SK-MEL-5 (cell line): ENCODE data around the gene C1orf210. TPM values are rescaled to one million over a fixed set of nuclear protein-coding genes. Genes with fewer than 3 reads are reported as not detected.

Experiments
- DNase-seq: peaks from one replicate; pipeline ENCODE4 v3.0.0-alpha.2; 2016; ENCODE audit warnings: low read depth, low spot score
- in situ Hi-C: cut with HindIII; loops from 2 replicates; pipeline ENCODE4 v1.10.0; 2016; ENCODE audit warnings: low sequenced_read_pairs, high pct_unique_total_duplicates, low pct_unique_long_range_greater_than_20kb
- total RNA-seq: library from RNA; depleted of rRNA; stranded (reverse); fragments of >200 nt; shearing (Covaris generic); gene quantifications from 2 replicates; pipeline ENCODE4 v1.2.3, GENCODE V29; 2014

C1orf210 gene
- total RNA-seq, 1 experiment from 2014 or later: not detected

GRCh38 chr1:43315481-43315880, 30.1 kb upstream of the C1orf210 start:
- in situ Hi-C loops: no loop called here
- DNase-seq: peak; percentile 28

GRCh38 chr1:43314233-43314632, 28.9 kb upstream of the C1orf210 start:
- in situ Hi-C loops: no loop called here
- DNase-seq: no peak

GRCh38 chr1:43313771-43314170, 28.4 kb upstream of the C1orf210 start:
- in situ Hi-C loops: no loop called here

GRCh38 chr1:43312663-43313515, 27.5 kb upstream of the C1orf210 start:
- in situ Hi-C loops: no loop called here
- DNase-seq: no peak

More at GRCh38 chr1:43313771-43314170, 28.4 kb upstream of the C1orf210 start:
- no peak for DNase-seq

- no peak for DNase-seq
- in situ Hi-C loops: no loop called here
Measured at GRCh38 chr1:43312212-43312623, 26.8 kb upstream of the C1orf210 start.

- in situ Hi-C loops: no loop called here
- no peak for DNase-seq
Measured at GRCh38 chr1:43311521-43311920, 26.1 kb upstream of the C1orf210 start.

- in situ Hi-C loops: no loop called here
- no peak for DNase-seq
Measured at GRCh38 chr1:43309405-43310025, 24.1 kb upstream of the C1orf210 start.

GRCh38 chr1:43308635-43309404, 23.4 kb upstream of the C1orf210 start:
- in situ Hi-C loops: no loop called here

GRCh38 chr1:43307458-43308158, 22.2 kb upstream of the C1orf210 start:
- in situ Hi-C loops: no loop called here
- DNase-seq: no peak

More at GRCh38 chr1:43308635-43309404, 23.4 kb upstream of the C1orf210 start:
- no peak for DNase-seq

- DNase-seq: no peak
- in situ Hi-C loops: no loop called here
Measured at GRCh38 chr1:43306688-43307457, 21.5 kb upstream of the C1orf210 start.

GRCh38 chr1:43305926-43306687, 20.7 kb upstream of the C1orf210 start:
- DNase-seq: no peak
- in situ Hi-C loops: no loop called here

GRCh38 chr1:43305461-43305860, 20.1 kb upstream of the C1orf210 start:
- in situ Hi-C loops: no loop called here
- DNase-seq: no peak

- in situ Hi-C loops: no loop called here
- DNase-seq: no peak
Measured at GRCh38 chr1:43304771-43305300, 19.5 kb upstream of the C1orf210 start.

GRCh38 chr1:43304314-43304681, 18.9 kb upstream of the C1orf210 start:
- in situ Hi-C loops: no loop called here
- no peak for DNase-seq

- in situ Hi-C loops: no loop called here
- DNase-seq: no peak
Measured at GRCh38 chr1:43303471-43304313, 18.3 kb upstream of the C1orf210 start.
